Prostate gland (tissue), 2 donors: ENCODE results near the gene ZBTB7C. TPM values are rescaled to one million over a fixed set of nuclear protein-coding genes. Genes with fewer than 3 reads are reported as not detected.

Experiments
- DNase-seq: peaks from one replicate; pipeline ENCODE4 v3.0.0-alpha.2; 2019; ENCODE audit warnings: low spot score
- H3K27ac ChIP-seq, 2 donors: fragments of 200-600 bp; sonication (generic); 2 replicates each; pipeline ENCODE4 v1.5.1; 2017 to 2019
- H3K27me3 ChIP-seq: fragments of 200-600 bp; sonication (generic); replicated peaks from 2 replicates; pipeline ENCODE4 v1.5.1; 2019; ENCODE audit not compliant: insufficient read depth
- H3K36me3 ChIP-seq, 2 donors: fragments of 200-600 bp; sonication (generic); 1 replicate in 1 of 2; 2 replicates in 1 of 2; pipeline versions ENCODE4 v1.5.1 to v1.8.1; 2017 to 2019
- H3K4me1 ChIP-seq: fragments of 200-600 bp; sonication (generic); replicated peaks from 2 replicates; pipeline ENCODE4 v1.5.1; 2019
- H3K4me3 ChIP-seq, 2 donors: fragments of 200-600 bp; sonication (generic); 2 replicates each; pipeline ENCODE4 v1.5.1; 2017 to 2019
- H3K9me3 ChIP-seq: fragments of 200-600 bp; sonication (generic); 2 replicates; pipeline ENCODE4 v1.5.1; 2017
- POLR2A ChIP-seq: fragments of 450-650 bp; IDR thresholded peaks from one replicate; pipeline ENCODE4 v1.6.1; 2016; ENCODE audit warnings: antibody characterized with exemption, mild to moderate bottlenecking
- POLR2AphosphoS5 ChIP-seq: sonication (generic); formaldehyde crosslinking; IDR thresholded peaks from one replicate; pipeline ENCODE4 v1.6.1; 2017; ENCODE audit warnings: antibody characterized with exemption
- WGBS: methylation state at CpG from one replicate; pipeline ENCODE4 v1.1.5; 2018; 5-methylcytosine and 5-hydroxymethylcytosine counted together
- intact Hi-C: fragments of 100-400 bp; cut with DNase I; formaldehyde crosslinking; loops from one replicate; pipeline ENCODE4 v1.14.2; 2022
- total RNA-seq, 2 donors: library from RNA; depleted of rRNA; stranded (reverse); fragments of >200 nt; gene quantifications; one replicate each; pipeline ENCODE4 v1.1.0, GENCODE V29; 2016
- TF ChIP-seq, protein P1 (sequence below), 4 experiments: fragments of 200-600 bp in 2 of 4; fragments of 450-650 bp in 2 of 4; sonication (generic) in 2 of 4; IDR thresholded peaks; 1 replicate in 3 of 4; 2 replicates in 1 of 4; pipeline ENCODE4 v1.5.1; 2016 to 2019; ENCODE audit warnings: antibody characterized with exemption in 4 of 4, mild to moderate bottlenecking in 2 of 4, moderate library complexity in 2 of 4

Gene ZBTB7C
- total RNA-seq, 2 donors from 2014 or later, result 14.7 to 48.9 TPM

GRCh38 chr18:47992266-47992665, 416.9 kb downstream of the ZBTB7C start:
- Histone ChIP-seq H3K27ac (no peak overlapping the region), H3K4me3 (no peak overlapping the region), H3K36me3 (no peaks in the 10 kb centered on the region), H3K27me3 (no peaks in the 10 kb centered on the region), H3K4me1 (no peaks in the 10 kb centered on the region), H3K9me3 (no peaks in the 10 kb centered on the region)
- intact Hi-C loops, result no loop called here
- TF ChIP-seq, protein P1, sequence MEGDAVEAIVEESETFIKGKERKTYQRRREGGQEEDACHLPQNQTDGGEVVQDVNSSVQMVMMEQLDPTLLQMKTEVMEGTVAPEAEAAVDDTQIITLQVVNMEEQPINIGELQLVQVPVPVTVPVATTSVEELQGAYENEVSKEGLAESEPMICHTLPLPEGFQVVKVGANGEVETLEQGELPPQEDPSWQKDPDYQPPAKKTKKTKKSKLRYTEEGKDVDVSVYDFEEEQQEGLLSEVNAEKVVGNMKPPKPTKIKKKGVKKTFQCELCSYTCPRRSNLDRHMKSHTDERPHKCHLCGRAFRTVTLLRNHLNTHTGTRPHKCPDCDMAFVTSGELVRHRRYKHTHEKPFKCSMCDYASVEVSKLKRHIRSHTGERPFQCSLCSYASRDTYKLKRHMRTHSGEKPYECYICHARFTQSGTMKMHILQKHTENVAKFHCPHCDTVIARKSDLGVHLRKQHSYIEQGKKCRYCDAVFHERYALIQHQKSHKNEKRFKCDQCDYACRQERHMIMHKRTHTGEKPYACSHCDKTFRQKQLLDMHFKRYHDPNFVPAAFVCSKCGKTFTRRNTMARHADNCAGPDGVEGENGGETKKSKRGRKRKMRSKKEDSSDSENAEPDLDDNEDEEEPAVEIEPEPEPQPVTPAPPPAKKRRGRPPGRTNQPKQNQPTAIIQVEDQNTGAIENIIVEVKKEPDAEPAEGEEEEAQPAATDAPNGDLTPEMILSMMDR (IDR thresholded peaks at IDR 0.05), result no peak
- TF ChIP-seq POLR2A (no peak), POLR2AphosphoS5 (no peak)
- 92% methylated on average over 4 of the region's 4 CpGs for WGBS
- DNase-seq, result no peak

- Histone ChIP-seq H3K9me3 (no peaks in the 10 kb centered on the region), H3K36me3 (no peaks in the 10 kb centered on the region), H3K4me1 (no peaks in the 10 kb centered on the region), H3K27me3 (no peaks in the 10 kb centered on the region), H3K4me3 (no peak overlapping the region), H3K27ac (no peak overlapping the region)
- 84% methylated on average over 5 of the region's 5 CpGs for WGBS
- DNase-seq, result no peak
- TF ChIP-seq POLR2A, result no peak
- TF ChIP-seq, protein P1 (IDR thresholded peaks at IDR 0.05), result no peak
- no peak for TF ChIP-seq POLR2AphosphoS5
- intact Hi-C loops, result no loop called here
Observed at GRCh38 chr18:47990981-47991380, 418.2 kb downstream of the ZBTB7C start.

- Histone ChIP-seq H3K27ac (no peak overlapping the region), H3K4me1 (no peaks in the 10 kb centered on the region), H3K36me3 (no peaks in the 10 kb centered on the region), H3K27me3 (no peaks in the 10 kb centered on the region), H3K4me3 (no peak overlapping the region), H3K9me3 (no peaks in the 10 kb centered on the region)
- TF ChIP-seq, protein P1 (IDR thresholded peaks at IDR 0.05), result no peak
- TF ChIP-seq POLR2AphosphoS5 (no peak), POLR2A (no peak)
- intact Hi-C loops, result no loop called here
- 38% methylated on average over 3 of the region's 3 CpGs for WGBS
- DNase-seq, result no peak
Observed at GRCh38 chr18:47987388-47987699, 421.8 kb downstream of the ZBTB7C start.

DNA sequence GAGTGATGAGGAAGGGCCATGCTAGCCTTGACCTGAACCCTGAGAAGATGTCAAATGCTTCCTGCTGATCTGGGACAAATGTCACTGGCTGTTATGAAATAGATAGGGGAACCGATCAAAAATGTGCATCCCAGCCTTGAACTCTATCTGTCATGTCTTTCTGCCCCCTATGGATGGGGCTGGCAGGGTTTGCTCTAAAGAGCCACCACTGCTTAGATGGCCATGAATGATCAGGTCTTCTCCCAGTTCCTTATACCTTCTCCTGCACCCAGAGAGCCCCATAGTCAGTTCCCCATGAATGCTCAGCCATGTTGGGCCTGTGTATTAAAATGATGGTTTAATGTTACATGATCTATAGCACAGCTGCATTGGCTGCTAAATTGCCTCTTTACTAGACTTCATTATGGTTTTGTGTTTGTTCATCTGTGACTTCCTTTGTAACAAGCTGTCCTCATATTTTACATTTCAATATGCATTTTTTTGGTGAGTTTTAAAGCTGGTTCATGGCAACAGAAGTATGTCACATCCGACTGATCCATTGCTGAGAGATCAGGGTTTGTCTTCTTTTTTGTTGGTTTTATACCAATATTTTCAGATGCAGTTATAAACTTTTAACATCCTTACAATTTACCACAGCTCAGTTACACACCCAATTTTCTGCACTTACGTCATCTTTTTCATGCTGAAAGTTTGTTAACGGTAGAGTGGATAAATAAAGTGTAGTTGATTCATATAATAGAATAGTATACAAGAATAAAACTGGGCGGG, 422.4 kb downstream of the ZBTB7C start:
- Histone ChIP-seq H3K36me3 (no peaks in the 10 kb centered on the region), H3K27ac (no peak overlapping the region), H3K4me1 (no peaks in the 10 kb centered on the region), H3K27me3 (no peaks in the 10 kb centered on the region), H3K9me3 (no peaks in the 10 kb centered on the region), H3K4me3 (no peak overlapping the region)
- TF ChIP-seq, protein P1 (IDR thresholded peaks at IDR 0.05), result no peak
- TF ChIP-seq POLR2AphosphoS5 (no peak), POLR2A (no peak)
- 65% methylated on average over 5 of the region's 5 CpGs for WGBS
- no peak for DNase-seq
- intact Hi-C loops, result no loop called here

- 88% methylated on average over 7 of the region's 7 CpGs for WGBS
- H3K27me3 ChIP-seq, result no peaks in the 10 kb centered on the region
- no peaks in the 10 kb centered on the region for H3K9me3 ChIP-seq
- DNase-seq, result no peak
- intact Hi-C loops, result no loop called here
- H3K4me3 ChIP-seq, result no peak overlapping the region
- no peaks in the 10 kb centered on the region for H3K36me3 ChIP-seq
- H3K4me1 ChIP-seq, result no peaks in the 10 kb centered on the region
- H3K27ac ChIP-seq, result no peak overlapping the region
- TF ChIP-seq, protein P1 (IDR thresholded peaks at IDR 0.05), result no peak
- TF ChIP-seq POLR2A (no peak), POLR2AphosphoS5 (no peak)
Observed at GRCh38 chr18:47985866-47986265, 423.3 kb downstream of the ZBTB7C start.
